Activated T-helper 17 cell treated with anti-CD3 and anti-CD28 coated beads, Interleukin-2, amount 50 U/mL, for 72 hours (primary cell): ENCODE measurements around the gene AARSD1. TPM values are rescaled to one million over a fixed set of nuclear protein-coding genes. Genes with fewer than 3 reads are reported as not detected.
A peak's percentile ranks its signal among the peaks of the same experiment; 100 is the strongest.
"Not testable (repeated sequence)": the region's sequence is repeated elsewhere in the genome, so short reads cannot be mapped to it uniquely, and the experiment has no call there.

Experiments
- ATAC-seq: fragments of 150-1000 bp; cut with Tn5 transposase; replicated peaks from 2 replicates; pipeline ENCODE4 v1.10.0; 2021; ENCODE audit warnings: mild to moderate bottlenecking, moderate library complexity
- H3K27ac Mint-ChIP-seq: one replicate; pipeline ENCODE4 v1.8.0; 2022; ENCODE audit warnings: mixed read lengths
- H3K27me3 Mint-ChIP-seq: one replicate; pipeline ENCODE4 v1.8.0; 2022; ENCODE audit warnings: mixed read lengths
- H3K36me3 Mint-ChIP-seq: one replicate; pipeline ENCODE4 v1.8.0; 2022; ENCODE audit warnings: low read depth, mild to moderate bottlenecking, mixed read lengths
- H3K4me1 Mint-ChIP-seq: one replicate; pipeline ENCODE4 v1.8.0; 2022; ENCODE audit warnings: mixed read lengths
- H3K4me3 Mint-ChIP-seq: one replicate; pipeline ENCODE4 v1.8.0; 2022; ENCODE audit warnings: mild to moderate bottlenecking, mixed read lengths
- H3K9me3 Mint-ChIP-seq: one replicate; pipeline ENCODE4 v1.8.0; 2022; ENCODE audit warnings: mixed read lengths
- total RNA-seq, 2 donors: library from RNA; stranded (reverse); gene quantifications; one replicate each; pipeline ENCODE4 v1.2.3, GENCODE V29; 2022

AARSD1 gene
- total RNA-seq, 2 donors from 2014 or later, result 58.5 to 61.3 TPM

DNA sequence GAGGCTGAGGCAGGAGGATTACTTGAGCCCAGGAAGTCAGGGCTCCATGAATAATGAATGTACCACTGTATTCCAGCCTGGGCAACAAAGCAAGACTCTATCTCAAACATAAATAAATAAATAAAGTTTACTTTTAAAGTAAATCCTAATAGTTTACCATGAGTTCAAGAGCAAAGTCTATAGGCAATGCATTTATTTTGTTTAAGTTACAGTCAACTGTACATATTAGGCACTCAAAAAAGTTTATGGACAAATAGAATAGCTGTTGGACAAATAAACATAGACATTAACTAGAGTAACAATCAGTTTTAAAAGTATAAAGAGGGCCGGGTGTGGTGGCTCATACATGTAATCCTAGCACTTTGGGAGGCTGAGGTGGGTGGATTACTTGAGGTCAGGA is 3.7 kb upstream of the AARSD1 start:
- H3K4me3 Mint-ChIP-seq, result no peak overlapping the region
- peaks cover 16% of the 10 kb centered on the region for H3K36me3 Mint-ChIP-seq
- H3K9me3 Mint-ChIP-seq, result no peaks in the 10 kb centered on the region
- no peaks in the 10 kb centered on the region for H3K27me3 Mint-ChIP-seq
- no peak for ATAC-seq
- peaks cover 12% of the 10 kb centered on the region for H3K4me1 Mint-ChIP-seq
- no peak overlapping the region for H3K27ac Mint-ChIP-seq

DNA sequence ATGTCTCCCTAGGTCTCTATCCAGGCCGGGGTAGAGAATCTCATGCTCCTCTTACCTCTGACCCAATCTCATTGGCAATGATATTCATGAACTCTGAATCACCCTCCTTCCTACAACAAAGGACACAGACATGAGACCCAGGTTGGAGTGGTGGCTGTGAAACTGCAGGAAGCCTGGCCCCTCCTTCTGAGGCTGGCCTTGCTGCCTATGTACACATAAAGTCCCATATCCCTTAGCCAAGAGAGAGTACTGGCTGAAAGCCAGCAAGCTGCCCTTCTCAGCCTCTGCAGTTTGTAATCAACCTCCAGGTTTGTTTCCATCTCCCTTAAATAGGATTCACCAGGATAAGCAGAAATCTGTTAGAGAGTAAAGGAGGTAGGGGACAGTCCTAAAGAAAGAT is 10.6 kb downstream of the AARSD1 start:
- Mint-ChIP-seq H3K9me3 (no peaks in the 10 kb centered on the region), H3K4me1 (no peaks in the 10 kb centered on the region), H3K27me3 (no peaks in the 10 kb centered on the region), H3K27ac (no peak overlapping the region), H3K4me3 (no peak overlapping the region), H3K36me3 (peaks cover 95% of the 10 kb centered on the region)
- ATAC-seq, result no peak

DNA sequence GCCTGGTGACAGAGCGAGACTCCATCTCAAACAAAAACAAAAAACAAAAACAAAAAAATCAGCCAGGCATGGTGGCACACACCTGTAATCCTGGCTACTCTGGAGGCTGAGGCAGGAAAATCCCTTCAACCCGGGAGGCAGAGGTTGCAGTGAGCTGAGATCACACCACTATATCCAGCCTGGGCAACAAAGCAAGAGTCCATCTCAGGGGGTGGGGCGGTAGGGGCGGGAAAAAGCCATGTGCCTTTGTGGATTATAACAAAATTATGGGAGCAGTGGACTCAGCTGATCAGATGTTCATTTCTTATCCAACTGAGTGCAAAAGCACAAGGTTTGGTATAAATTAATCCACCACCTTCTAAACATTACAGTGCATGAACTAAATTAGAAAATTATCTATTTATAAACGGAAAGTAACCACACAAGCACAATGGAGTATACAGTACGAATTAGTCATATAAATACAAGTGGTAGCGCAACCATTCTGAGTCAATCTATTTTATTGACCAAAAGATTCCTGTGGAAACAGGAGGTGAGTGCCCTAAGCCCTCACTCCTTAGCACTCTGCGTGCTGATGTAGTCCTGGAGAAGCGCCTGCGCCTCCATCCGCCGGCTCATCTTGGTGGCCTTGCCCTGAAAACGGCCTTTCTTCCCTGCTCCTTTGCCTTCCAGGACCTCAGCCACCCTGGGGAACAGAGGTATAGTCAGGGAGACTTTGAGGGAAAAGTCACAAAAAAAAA is 14.0 kb downstream of the AARSD1 start:
- Mint-ChIP-seq H3K27ac (no peak overlapping the region), H3K27me3 (no peaks in the 10 kb centered on the region), H3K9me3 (no peaks in the 10 kb centered on the region), H3K4me1 (no peaks in the 10 kb centered on the region), H3K4me3 (no peak overlapping the region), H3K36me3 (peaks cover 76% of the 10 kb centered on the region)
- ATAC-seq, result no peak

DNA sequence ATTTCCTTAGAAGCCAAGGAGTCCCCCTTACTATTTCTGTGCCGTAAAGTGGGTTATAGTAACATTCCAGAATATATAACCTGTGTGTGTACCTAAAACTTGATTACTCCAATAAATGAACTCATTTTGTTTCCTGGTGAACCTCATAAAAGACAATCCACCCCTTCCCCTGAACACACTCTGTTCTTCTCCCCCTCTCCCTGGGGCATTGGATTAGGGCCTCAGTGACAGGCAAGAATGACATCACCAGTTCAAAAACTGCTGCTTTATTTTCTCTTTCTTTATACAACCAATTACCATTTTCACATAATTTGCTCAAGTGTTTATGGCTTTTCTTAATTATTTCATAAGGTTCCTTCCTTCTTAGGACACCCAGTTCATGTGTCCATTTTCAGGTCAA is 17.4 kb downstream of the AARSD1 start:
- no peak for ATAC-seq
- Mint-ChIP-seq H3K4me1 (no peaks in the 10 kb centered on the region), H3K9me3 (no peaks in the 10 kb centered on the region), H3K27ac (no peak overlapping the region), H3K36me3 (peaks cover 42% of the 10 kb centered on the region), H3K27me3 (no peaks in the 10 kb centered on the region), H3K4me3 (no peak overlapping the region)

DNA sequence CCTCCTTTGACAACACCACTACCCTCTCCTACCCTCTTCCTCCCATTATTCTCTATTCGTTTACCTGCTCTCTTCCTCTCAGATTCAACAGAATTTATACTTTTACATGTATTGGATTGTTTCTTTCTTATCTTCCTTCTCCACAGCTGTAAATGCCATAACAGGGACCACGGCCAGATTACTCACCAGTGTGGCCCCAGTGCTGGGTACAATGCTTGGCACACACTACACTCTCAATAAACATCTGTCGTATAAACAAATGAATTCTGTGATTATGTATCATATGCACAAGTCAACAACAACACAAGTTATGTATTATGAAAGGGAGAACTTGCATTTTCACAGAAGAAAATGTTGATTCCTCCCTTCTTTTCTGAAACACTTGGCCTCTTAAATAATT is 20.0 kb downstream of the AARSD1 start:
- Mint-ChIP-seq H3K4me1 (no peaks in the 10 kb centered on the region), H3K9me3 (no peaks in the 10 kb centered on the region), H3K27ac (no peak overlapping the region), H3K36me3 (peaks cover 16% of the 10 kb centered on the region), H3K4me3 (no peak overlapping the region), H3K27me3 (no peaks in the 10 kb centered on the region)
- no peak for ATAC-seq

DNA sequence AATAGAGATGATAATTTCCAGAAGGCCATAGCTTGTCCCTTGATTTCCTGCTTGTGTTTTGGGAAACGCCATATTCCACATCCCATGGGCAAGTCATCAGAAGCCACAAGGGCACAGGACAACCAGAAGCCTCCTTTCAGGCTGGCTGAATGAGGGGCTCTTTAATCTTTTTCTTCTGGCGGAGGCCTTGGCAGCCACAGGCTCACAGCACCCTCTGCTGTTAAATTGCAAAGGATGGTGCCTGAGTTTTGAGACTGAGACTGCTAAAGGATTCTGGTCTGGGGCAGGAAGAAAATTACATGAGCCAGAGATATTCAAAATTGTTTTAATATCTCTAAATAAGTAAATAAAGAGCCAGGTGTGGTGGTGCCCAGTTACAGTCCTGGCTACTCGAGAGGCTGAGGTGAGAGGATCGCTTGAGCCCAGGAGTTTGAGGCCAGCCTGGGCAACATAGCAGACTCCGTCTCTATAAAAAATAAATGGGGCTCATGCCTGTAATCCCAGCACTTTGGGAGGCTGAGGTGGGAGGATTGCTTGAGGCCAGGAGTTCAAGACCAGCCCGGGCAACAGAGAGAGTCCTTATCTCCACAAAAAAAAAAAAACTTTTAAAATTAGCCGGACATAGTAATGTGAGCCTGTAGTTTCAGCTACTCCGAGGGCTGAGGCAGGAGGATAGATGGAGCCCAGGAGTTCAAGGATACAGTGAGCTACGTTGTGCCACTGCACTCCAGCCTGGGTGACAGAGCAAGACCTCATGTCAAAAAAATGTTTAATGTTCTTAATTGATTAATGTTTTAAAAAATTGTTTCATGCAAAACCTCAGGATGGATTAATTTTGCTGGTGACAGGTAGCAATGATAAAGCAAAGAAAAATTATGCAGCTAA is 26.3 kb downstream of the AARSD1 start:
- Mint-ChIP-seq H3K4me3 (no peak overlapping the region), H3K27ac (no peak overlapping the region), H3K27me3 (peaks cover 4% of the 10 kb centered on the region), H3K36me3 (no peaks in the 10 kb centered on the region), H3K4me1 (no peaks in the 10 kb centered on the region), H3K9me3 (no peaks in the 10 kb centered on the region)
- no peak for ATAC-seq

DNA sequence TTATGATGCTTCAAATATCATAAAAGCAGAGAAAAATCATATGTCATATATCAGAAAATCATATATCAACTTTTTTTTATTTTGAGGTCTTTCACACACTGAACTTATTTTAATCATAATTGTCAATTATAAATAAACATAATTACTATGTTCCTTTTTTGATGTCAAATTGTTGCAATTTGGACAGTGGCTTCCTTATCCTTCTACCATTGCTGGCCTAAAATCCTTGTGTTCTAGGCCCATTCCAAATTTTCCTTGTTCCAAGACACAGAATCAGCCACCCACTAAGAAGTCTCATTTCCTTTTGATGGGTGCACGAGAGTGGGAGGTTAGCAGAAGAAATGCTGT is 34.8 kb downstream of the AARSD1 start:
- H3K27me3 Mint-ChIP-seq, result peaks cover 14% of the 10 kb centered on the region
- peaks cover 5% of the 10 kb centered on the region for H3K4me1 Mint-ChIP-seq
- no peak overlapping the region for H3K27ac Mint-ChIP-seq
- no peaks in the 10 kb centered on the region for H3K9me3 Mint-ChIP-seq
- no peak overlapping the region for H3K4me3 Mint-ChIP-seq
- no peaks in the 10 kb centered on the region for H3K36me3 Mint-ChIP-seq
- ATAC-seq, result no peak

DNA sequence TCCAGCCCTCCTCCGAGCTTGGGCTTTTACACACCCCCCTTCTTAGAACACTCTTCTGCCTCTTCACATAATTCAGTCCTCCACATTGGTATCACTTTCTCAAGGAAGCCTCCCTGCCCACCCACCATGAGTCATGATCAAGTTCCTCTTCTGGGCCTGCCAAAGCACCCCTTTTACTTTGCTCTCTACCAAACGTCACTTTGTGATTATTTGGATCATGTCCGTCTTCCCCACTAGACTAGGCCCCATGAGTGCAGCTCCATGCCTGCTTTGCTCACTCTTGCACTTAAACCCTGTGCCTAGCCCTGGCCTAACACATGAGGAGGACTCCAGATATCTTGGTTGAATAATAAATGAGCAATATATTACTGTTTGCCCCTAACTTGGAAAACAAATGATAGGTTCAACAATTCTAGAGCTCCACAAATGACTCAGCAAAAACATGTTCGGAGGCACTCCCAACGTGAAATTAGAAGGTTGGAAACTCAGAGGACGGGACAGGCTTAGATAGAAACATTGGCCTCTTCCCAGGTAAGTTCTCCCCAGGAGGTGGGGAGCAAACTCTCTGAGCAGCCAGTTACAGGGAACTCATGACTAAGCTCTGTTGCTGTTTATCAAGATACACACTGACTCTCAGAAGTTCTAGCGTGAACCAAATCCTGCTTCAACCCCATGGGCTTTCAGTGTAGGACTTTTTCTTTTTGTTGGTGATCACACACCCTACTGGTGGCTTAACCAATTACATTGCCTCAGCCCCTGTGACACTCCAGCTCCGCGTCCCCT is 35.3 kb downstream of the AARSD1 start:
- peak overlapping the region; percentile 20 for H3K27ac Mint-ChIP-seq
- H3K36me3 Mint-ChIP-seq, result no peaks in the 10 kb centered on the region
- H3K4me3 Mint-ChIP-seq, result no peak overlapping the region
- peaks cover 12% of the 10 kb centered on the region for H3K27me3 Mint-ChIP-seq
- ATAC-seq, result peak; percentile 83
- H3K4me1 Mint-ChIP-seq, result peaks cover 5% of the 10 kb centered on the region
- no peaks in the 10 kb centered on the region for H3K9me3 Mint-ChIP-seq

DNA sequence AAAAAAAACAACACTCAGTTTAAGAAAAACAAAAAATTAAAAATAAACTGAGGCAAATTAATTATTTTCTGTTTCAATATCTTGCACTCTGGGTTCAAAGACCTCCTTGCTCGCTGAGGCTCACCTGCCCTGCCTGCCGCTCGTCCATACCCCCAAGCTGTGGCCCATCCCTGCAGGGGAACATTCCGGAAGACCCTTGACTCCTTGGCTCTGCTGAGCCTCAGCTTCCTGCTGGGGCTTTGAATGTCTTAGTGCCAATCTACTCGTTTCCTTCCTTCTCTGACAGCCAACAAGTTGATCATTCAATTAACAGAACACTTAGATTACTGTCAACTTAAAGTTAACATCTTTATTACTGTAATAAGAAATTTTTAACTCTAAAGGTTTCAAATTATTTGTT is 39.4 kb downstream of the AARSD1 start:
- Mint-ChIP-seq H3K27me3 (peaks cover 12% of the 10 kb centered on the region), H3K9me3 (no peaks in the 10 kb centered on the region), H3K4me3 (no peak overlapping the region), H3K4me1 (peaks cover 5% of the 10 kb centered on the region), H3K27ac (no peak overlapping the region), H3K36me3 (no peaks in the 10 kb centered on the region)
- ATAC-seq, result no peak

DNA sequence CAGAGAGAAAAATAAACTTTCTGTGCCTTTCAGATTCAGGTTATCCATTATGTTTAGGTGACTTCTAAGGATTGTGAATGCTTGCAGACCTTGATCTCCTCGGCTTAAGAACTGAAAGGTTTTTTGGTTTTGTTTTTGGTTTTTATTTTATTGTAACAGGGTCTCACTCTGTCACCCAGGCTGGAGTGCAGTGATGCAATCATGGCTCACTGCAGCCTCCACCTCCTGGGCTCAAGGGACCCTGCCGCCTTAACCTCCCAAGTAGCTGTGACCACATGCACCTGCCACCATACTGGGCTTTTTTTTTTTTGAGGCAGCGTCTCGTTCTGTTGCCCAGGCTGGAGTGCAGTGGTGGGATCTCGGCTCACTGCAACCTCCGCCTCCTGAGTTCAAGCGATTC is 40.8 kb downstream of the AARSD1 start:
- H3K9me3 Mint-ChIP-seq, H3K4me3 Mint-ChIP-seq, H3K36me3 Mint-ChIP-seq, H3K27ac Mint-ChIP-seq, ATAC-seq, H3K4me1 Mint-ChIP-seq: not testable (repeated sequence)
- H3K27me3 Mint-ChIP-seq, result peaks cover 11% of the 10 kb centered on the region

DNA sequence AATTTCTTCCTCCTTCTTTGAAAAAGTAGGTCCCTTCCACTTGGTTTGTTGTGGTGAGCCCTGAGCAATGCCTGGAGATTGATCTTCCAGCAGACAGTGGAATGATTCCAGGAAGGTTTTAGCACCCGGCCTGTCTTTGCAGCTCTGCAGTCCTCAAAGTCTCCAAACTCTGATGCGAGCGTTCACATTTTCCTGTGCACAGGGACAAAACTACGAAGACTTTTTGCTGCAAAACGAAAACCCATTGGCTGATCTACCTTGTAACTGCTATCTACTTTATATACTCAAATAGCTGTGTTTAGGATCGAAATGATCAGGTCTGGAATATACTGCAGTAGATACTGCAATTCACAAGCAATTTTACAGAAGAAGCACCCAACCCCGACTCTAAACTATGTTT is 42.0 kb downstream of the AARSD1 start:
- ATAC-seq, result no peak
- Mint-ChIP-seq H3K36me3 (no peaks in the 10 kb centered on the region), H3K27ac (no peak overlapping the region), H3K4me3 (no peak overlapping the region), H3K27me3 (peaks cover 14% of the 10 kb centered on the region), H3K9me3 (no peaks in the 10 kb centered on the region), H3K4me1 (no peaks in the 10 kb centered on the region)

DNA sequence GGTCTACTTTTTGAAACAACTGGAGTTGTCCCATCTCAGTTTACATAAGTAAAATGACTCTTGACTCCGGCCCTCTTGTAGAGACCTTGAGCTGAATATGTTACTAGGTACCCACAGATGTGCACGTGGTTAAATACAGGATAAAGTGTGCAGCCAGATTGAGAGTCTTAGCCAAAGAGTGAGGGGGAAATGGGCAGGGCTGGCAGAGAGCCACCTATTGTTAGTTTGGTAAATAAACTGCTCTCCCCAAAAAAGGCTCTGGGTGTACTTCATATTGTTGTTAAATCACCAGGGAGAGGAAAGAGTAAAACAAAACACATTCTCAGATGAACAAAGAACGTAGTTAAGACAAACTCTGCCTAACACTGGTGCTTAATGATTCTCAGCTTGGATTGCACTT is 43.3 kb downstream of the AARSD1 start:
- Mint-ChIP-seq H3K4me1 (no peaks in the 10 kb centered on the region), H3K9me3 (no peaks in the 10 kb centered on the region), H3K36me3 (no peaks in the 10 kb centered on the region), H3K27me3 (peaks cover 14% of the 10 kb centered on the region), H3K4me3 (no peak overlapping the region), H3K27ac (no peak overlapping the region)
- ATAC-seq, result no peak

DNA sequence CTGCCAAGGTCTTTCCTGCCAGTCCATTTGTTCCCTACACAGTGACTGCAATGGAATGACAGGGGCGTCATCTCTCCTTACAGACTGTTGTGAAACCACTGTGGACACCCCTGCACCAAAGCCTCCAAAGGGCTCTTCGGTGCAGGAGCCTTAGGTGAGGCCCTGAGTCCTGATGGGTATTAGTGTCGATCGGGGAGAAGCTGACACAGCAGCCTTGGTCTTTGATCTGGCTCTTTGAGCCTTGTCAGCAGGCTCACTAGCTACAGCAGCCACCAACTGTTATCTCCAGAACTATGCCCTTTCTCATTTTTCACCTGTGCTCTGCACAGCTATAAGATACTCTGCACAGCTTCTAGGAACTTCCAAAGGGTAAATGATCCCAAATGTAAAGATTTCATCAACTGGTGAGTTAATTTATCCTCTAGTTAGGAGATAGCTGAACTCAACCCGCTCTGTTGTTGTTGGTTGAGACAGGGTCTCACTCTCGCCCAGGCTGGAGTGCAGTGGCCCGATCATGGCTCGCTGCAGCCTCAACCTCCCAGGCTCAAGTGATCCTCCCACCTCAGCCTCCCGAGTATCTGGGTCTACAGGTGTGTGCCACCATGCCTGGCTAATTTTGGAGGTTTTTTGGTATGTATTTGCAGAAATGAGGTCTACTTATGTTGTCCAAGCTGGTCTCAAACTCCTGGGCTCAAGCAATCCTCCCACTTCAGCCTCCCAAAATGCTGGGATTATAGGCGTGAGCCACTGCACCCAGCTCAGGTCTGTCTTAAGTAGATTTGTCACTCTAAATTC is 44.0 kb downstream of the AARSD1 start:
- no peak for ATAC-seq
- no peaks in the 10 kb centered on the region for H3K9me3 Mint-ChIP-seq
- no peaks in the 10 kb centered on the region for H3K4me1 Mint-ChIP-seq
- H3K36me3 Mint-ChIP-seq, result no peaks in the 10 kb centered on the region
- no peak overlapping the region for H3K4me3 Mint-ChIP-seq
- H3K27ac Mint-ChIP-seq, result no peak overlapping the region
- peaks cover 14% of the 10 kb centered on the region for H3K27me3 Mint-ChIP-seq

DNA sequence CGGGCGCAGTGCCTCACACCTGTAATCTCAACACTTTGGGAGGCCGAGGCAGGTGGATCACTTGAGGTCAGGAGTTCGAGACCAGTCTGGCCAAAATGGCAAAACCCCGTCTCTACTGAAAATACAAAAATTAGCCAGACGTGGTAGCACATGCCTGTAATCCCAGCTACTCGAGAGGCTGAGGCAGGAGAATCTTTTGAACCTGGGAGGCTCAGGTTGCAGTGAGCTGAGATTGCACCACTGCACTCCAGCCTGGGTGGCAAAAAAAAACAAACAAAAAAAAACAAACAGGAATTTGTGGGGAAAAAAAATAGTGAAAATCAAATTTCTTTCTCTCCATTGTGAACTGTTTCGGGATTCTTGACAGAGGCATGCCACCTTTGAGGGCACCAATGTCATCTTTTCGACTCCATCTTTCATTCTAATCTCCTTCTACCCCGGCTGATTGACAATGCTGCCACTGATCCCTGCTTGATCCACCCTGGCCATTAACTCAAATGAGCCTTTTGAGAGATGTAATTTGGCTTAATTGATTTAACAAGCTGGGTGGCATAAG is 44.7 kb downstream of the AARSD1 start:
- not testable (repeated sequence) for H3K9me3 Mint-ChIP-seq, H3K27ac Mint-ChIP-seq, H3K27me3 Mint-ChIP-seq, H3K4me3 Mint-ChIP-seq, H3K4me1 Mint-ChIP-seq, H3K36me3 Mint-ChIP-seq, ATAC-seq
